K562 (cell line): ENCODE measurements around the gene RAB13. TPM values are rescaled to one million over a fixed set of nuclear protein-coding genes. Genes with fewer than 3 reads are reported as not detected.

Experiments used
- ASH1L ChIP-seq: fragments of 450-650 bp; IDR thresholded peaks from 2 replicates; pipeline ENCODE4 v1.6.1; 2018; ENCODE audit warnings: borderline replicate concordance, mild to moderate bottlenecking, low read depth; ENCODE audit not compliant: partially characterized antibody
- BCOR ChIP-seq: fragments of 450-650 bp; IDR thresholded peaks from 2 replicates; pipeline ENCODE4 v1.6.1; 2016
- BRD4 ChIP-seq: fragments of 200-600 bp; sonication (generic); IDR thresholded peaks from 2 replicates; pipeline ENCODE4 v1.6.1; 2017; ENCODE audit warnings: inconsistent platforms
- ELK1 ChIP-seq: sonication (generic); formaldehyde crosslinking; IDR thresholded peaks from 2 replicates; pipeline ENCODE4 v1.8.1; 2022; ENCODE audit warnings: missing genetic modification reagents
- FOXA3 ChIP-seq, 2 experiments: fragments of 450-650 bp in 1 of 2; sonication (generic) in 1 of 2; formaldehyde crosslinking; IDR thresholded peaks in 1 of 2; conservative IDR thresholded peaks in 1 of 2; 2 replicates each; pipeline versions ENCODE4 v1.4.0 to v1.8.0; 2020 to 2022; ENCODE audit warnings: mild to moderate bottlenecking in 2 of 2, missing genetic modification reagents in 1 of 2
- FOXK2 ChIP-seq, 2 experiments: fragments of 450-650 bp; IDR thresholded peaks in 1 of 2; conservative IDR thresholded peaks in 1 of 2; 2 replicates each; pipeline ENCODE4 v1.6.1; 2016; ENCODE audit warnings: low read depth in 2 of 2, mild to moderate bottlenecking in 1 of 2
- HOXB6 ChIP-seq: fragments of 250-450 bp; sonication (Bioruptor Pico); IDR thresholded peaks from 2 replicates; pipeline ENCODE4 v1.5.1; 2022; ENCODE audit warnings: mild to moderate bottlenecking, borderline replicate concordance
- ILF3 ChIP-seq: fragments of 450-650 bp; IDR thresholded peaks from 2 replicates; pipeline ENCODE4 v1.6.1; 2018; ENCODE audit warnings: antibody characterized with exemption, mild to moderate bottlenecking, moderate library complexity, borderline replicate concordance
- NR2C1 ChIP-seq, 2 experiments: fragments of 450-650 bp; IDR thresholded peaks; 2 replicates each; pipeline ENCODE4 v1.6.1; 2017; ENCODE audit warnings: mild to moderate bottlenecking in 2 of 2, antibody characterized with exemption in 1 of 2, inconsistent platforms in 1 of 2, missing compliant biosample characterization in 1 of 2, missing genetic modification characterization in 1 of 2
- PHF20 ChIP-seq: fragments of 450-650 bp; IDR thresholded peaks from 2 replicates; pipeline ENCODE4 v1.6.1; 2018; ENCODE audit not compliant: partially characterized antibody
- PRDM10 ChIP-seq: fragments of 450-650 bp; IDR thresholded peaks from 2 replicates; pipeline ENCODE4 v1.6.1; 2018; ENCODE audit not compliant: partially characterized antibody
- SIRT6 ChIP-seq: IDR thresholded peaks from one replicate; pipeline ENCODE4 v1.6.1; 2012; ENCODE audit warnings: low read depth, mild to moderate bottlenecking, control low read depth, inconsistent platforms, low read length, moderate library complexity
- SMAD3 ChIP-seq: fragments of 450-650 bp; formaldehyde crosslinking; conservative IDR thresholded peaks from 2 replicates; pipeline ENCODE4 v1.4.0; 2020; ENCODE audit warnings: mild to moderate bottlenecking
- SMAD4 ChIP-seq: fragments of 250-450 bp; sonication (Bioruptor Pico); conservative IDR thresholded peaks from 2 replicates; pipeline ENCODE4 v1.8.0; 2021; ENCODE audit warnings: inconsistent platforms, mild to moderate bottlenecking, moderate library complexity
- TAF9B ChIP-seq: fragments of 450-650 bp; IDR thresholded peaks from 2 replicates; pipeline ENCODE4 v1.6.1; 2018; ENCODE audit warnings: mild to moderate bottlenecking; ENCODE audit not compliant: partially characterized antibody
- TBP ChIP-seq: optimal IDR thresholded peaks from 2 replicates; pipeline ENCODE3; 2011; ENCODE audit warnings: low read depth, low read length, improper control_type of control experiment
- TRIM24 ChIP-seq, 2 experiments: fragments of 450-650 bp; IDR thresholded peaks; 2 replicates each; pipeline ENCODE4 v1.6.1; 2016
- ZC3H11A ChIP-seq: IDR thresholded peaks from 2 replicates; pipeline ENCODE4 v1.6.1; 2012; ENCODE audit warnings: low read depth, low read length, improper control_type of control experiment
- polyA plus RNA-seq, 8 experiments: library from polyadenylated mRNA; depleted of rRNA in 4 of 8; stranded (reverse) in 5 of 8; unstranded in 3 of 8; fragments of >200 nt; fragmentation: Nextera tagmentation in 2 of 8; fragmentation: Illumina TruSeq in 1 of 8; extraction: Ambion mirVana in 2 of 8; extraction: Trizol in 1 of 8; gene quantifications; 2 replicates each; pipeline versions ENCODE4 v1.2.1 to v1.2.3, GENCODE V29; 2011 to 2014; ENCODE audit warnings: inconsistent platforms in 1 of 8, missing spikeins in 1 of 8
- total RNA-seq, 7 experiments: library from RNA; depleted of rRNA in 6 of 7; stranded (reverse); fragments of >200 nt in 6 of 7; fragmentation: Illumina TruSeq in 2 of 7; extraction: Trizol in 2 of 7; gene quantifications; 2 replicates each; pipeline versions ENCODE4 v1.2.1 to v1.2.3, GENCODE V29; 2011 to 2021; ENCODE audit warnings: low replicate concordance in 1 of 7
- TF ChIP-seq, protein P1 (sequence below), 2 experiments: fragments of 150-350 bp in 1 of 2; IDR thresholded peaks; 2 replicates each; pipeline ENCODE4 v1.6.1; 2012 to 2016; ENCODE audit warnings: low read depth in 2 of 2, low read length in 2 of 2, mild to moderate bottlenecking in 1 of 2, moderate library complexity in 1 of 2

The RAB13 gene
- total and polyA plus RNA-seq, 9 of the 15 experiments (the other 6 are each of a cell fraction or from before 2014, with no cell fraction given) = 22.3 to 100 (median 39.8) TPM

GRCh38 chr1:153990468-153991150 lies 4.5 kb upstream of the RAB13 start, which contains the start of gene RPS27 (continued):
- TF ChIP-seq ZC3H11A (no peak), NR2C1 (IDR thresholded peaks at IDR 0.05) (peak; percentile 85), NR2C1 (tag; IDR thresholded peaks at IDR 0.05) (peak; percentile 87), ELK1 (no peak), FOXK2 (conservative IDR thresholded peaks at IDR 0.05 in 1 of 2, IDR thresholded peaks at IDR 0.05 in 1 of 2; ENCODE audit: low read depth in 2 of 2) (peak; percentile 68 to 88), BCOR (peak; percentile 55; the same call in 1 of the 2 replicates), TAF9B (peak; percentile 99), SMAD4 (CRISPR knock-in tag) (peak; percentile 37; the same call in 1 of the 2 replicates), SIRT6 (no peak), ASH1L (peak; percentile 79), ILF3 (peak; percentile 87; the same call in 1 of the 2 replicates), TRIM24 (IDR thresholded peaks at IDR 0.05) (0 out of 4 replicates have a peak, but pooled peaks of 1 of the 2 experiments have one; percentile 45), FOXA3 (CRISPR knock-in tag; conservative IDR thresholded peaks at IDR 0.05 in 1 of 2, IDR thresholded peaks at IDR 0.05 in 1 of 2) (no peak), HOXB6 (CRISPR knock-in tag) (0 out of 2 replicates have a peak, but pooled peaks have one; percentile 60), BRD4 (0 out of 2 replicates have a peak, but pooled peaks have one; percentile 46), SMAD3 (CRISPR knock-in tag) (0 out of 2 replicates have a peak, but pooled peaks have one; percentile 11), PRDM10 (peak; percentile 98), TBP (peak; percentile 100), PHF20 (peak; percentile 89)
- TF ChIP-seq, protein P1, sequence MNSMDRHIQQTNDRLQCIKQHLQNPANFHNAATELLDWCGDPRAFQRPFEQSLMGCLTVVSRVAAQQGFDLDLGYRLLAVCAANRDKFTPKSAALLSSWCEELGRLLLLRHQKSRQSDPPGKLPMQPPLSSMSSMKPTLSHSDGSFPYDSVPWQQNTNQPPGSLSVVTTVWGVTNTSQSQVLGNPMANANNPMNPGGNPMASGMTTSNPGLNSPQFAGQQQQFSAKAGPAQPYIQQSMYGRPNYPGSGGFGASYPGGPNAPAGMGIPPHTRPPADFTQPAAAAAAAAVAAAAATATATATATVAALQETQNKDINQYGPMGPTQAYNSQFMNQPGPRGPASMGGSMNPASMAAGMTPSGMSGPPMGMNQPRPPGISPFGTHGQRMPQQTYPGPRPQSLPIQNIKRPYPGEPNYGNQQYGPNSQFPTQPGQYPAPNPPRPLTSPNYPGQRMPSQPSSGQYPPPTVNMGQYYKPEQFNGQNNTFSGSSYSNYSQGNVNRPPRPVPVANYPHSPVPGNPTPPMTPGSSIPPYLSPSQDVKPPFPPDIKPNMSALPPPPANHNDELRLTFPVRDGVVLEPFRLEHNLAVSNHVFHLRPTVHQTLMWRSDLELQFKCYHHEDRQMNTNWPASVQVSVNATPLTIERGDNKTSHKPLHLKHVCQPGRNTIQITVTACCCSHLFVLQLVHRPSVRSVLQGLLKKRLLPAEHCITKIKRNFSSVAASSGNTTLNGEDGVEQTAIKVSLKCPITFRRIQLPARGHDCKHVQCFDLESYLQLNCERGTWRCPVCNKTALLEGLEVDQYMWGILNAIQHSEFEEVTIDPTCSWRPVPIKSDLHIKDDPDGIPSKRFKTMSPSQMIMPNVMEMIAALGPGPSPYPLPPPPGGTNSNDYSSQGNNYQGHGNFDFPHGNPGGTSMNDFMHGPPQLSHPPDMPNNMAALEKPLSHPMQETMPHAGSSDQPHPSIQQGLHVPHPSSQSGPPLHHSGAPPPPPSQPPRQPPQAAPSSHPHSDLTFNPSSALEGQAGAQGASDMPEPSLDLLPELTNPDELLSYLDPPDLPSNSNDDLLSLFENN (IDR thresholded peaks at IDR 0.05; ENCODE audit: low read depth in 2 of 2, low read length in 2 of 2) = peak in 1 of 2 experiments; percentile 69; a peak in 1 of 4 replicates
